ENCODE results near the gene QSOX2. TPM values are rescaled to one million over a fixed set of nuclear protein-coding genes. Genes with fewer than 3 reads are reported as not detected.

QSOX2 gene, protein sequence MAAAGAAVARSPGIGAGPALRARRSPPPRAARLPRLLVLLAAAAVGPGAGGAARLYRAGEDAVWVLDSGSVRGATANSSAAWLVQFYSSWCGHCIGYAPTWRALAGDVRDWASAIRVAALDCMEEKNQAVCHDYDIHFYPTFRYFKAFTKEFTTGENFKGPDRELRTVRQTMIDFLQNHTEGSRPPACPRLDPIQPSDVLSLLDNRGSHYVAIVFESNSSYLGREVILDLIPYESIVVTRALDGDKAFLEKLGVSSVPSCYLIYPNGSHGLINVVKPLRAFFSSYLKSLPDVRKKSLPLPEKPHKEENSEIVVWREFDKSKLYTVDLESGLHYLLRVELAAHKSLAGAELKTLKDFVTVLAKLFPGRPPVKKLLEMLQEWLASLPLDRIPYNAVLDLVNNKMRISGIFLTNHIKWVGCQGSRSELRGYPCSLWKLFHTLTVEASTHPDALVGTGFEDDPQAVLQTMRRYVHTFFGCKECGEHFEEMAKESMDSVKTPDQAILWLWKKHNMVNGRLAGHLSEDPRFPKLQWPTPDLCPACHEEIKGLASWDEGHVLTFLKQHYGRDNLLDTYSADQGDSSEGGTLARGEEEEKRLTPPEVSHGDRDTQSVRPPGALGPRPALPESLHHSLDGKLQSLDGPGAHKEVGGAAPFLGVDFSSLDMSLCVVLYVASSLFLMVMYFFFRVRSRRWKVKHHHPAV
- total RNA-seq: 7.8 TPM

DNA sequence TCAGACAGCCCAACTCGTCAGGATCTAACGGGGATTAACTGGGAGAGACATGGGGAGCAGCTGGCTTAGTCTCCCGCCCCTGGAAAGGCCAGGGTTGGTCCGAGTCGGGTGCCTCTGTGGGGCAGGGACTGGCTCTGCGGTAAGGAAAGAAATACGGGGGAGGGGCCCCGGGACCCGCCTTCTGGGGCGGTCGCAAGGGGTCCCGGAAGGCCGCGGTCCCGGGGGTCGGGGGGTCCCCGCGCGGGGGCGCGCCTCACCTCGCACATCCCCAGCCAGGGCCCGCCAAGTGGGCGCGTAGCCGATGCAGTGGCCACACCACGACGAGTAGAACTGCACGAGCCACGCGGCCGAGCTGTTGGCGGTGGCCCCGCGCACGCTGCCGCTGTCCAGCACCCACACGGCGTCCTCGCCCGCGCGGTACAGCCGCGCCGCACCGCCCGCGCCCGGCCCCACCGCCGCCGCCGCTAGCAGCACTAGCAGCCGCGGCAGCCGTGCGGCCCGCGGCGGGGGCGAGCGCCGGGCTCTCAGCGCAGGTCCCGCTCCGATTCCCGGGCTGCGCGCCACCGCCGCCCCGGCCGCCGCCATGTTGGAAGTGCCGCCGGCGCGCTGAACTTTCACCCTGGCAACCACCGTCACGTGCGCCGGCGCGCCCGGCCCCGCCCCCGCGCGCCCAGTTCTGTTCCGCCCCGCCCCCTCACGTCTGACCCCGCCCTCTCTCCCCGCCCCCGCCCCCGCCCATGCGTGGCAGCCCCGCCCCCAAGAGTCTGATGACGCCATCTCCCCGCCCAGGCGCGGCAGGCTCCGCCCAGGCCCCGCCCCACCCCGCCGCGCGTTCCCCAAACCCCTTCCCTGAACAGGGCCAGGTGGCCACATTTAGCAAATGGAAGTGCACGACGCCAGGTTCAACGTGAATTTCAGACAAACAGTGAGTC lies at the start of gene QSOX2:
Gene QSOX2 (minus strand): TSS at position 594 of the 932 bp plus-strand sequence. CDS start 9 bp downstream, at position 585.
- DNase-seq: peak; percentile 57

GRCh38 chr9:136295055-136295454 lies 49.4 kb upstream of the QSOX2 start:
- no peak for DNase-seq

DNA sequence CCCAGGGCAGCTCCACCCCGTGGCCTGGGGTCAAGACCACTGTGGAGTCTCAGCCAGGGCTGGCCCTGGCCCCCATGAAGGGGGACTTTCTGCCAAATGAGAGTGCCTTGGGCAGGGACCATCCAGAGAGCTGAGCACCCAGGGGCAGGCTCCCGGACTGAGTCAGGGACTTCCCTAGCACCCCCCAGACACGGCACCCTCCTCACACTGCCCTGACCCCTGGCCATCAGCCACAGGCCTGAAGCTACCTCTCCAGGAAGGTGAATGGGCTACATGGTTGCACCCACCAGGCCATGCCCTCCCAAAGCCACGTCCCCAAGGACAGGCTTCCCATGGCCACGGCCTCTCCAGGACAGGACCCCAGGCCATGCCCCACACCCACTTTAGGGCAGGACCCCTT lies 48.8 kb upstream of the QSOX2 start:
- no peak for DNase-seq

GRCh38 chr9:136293476-136294077 lies 48.0 kb upstream of the QSOX2 start:
- no peak for DNase-seq

DNA sequence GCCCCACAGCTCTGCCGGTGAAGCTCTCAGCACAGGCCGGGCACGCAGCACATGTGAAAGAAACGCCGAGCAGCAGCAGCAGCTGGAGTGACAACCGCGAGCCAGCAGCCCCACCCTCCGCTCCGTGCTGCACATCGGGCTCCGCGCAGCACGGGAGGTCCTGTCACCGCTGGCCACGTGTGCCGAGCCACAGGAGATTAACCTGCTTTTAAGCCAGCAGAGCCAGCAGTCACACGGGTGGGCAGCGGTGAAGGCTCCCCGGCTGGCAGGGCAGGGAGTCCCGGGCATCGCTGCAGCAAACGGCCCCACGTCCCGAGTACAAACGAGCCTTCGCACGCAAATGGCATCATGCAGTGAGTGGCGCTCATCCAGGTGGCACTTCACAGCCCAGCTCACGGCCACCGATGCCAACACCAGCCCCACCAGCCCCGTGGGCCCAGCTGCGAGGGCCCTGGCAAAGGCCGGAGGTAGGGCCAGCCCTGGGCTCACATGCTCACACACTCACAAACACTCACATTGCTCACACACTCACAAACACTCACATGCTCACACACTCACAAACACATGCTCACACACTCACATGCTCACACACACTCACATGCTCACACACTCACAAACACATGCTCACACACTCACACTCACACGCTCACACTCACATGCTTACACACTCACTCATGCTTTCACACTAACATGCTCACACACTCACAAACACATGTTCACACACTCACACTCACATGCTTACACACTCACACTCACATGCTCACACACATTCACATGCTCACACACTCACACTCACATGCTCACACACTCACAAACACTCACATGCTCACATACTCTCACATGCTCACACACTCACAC lies 47.2 kb upstream of the QSOX2 start:
- DNase-seq: no peak

GRCh38 chr9:136292026-136292538 lies 46.5 kb upstream of the QSOX2 start:
- no peak for DNase-seq

DNA sequence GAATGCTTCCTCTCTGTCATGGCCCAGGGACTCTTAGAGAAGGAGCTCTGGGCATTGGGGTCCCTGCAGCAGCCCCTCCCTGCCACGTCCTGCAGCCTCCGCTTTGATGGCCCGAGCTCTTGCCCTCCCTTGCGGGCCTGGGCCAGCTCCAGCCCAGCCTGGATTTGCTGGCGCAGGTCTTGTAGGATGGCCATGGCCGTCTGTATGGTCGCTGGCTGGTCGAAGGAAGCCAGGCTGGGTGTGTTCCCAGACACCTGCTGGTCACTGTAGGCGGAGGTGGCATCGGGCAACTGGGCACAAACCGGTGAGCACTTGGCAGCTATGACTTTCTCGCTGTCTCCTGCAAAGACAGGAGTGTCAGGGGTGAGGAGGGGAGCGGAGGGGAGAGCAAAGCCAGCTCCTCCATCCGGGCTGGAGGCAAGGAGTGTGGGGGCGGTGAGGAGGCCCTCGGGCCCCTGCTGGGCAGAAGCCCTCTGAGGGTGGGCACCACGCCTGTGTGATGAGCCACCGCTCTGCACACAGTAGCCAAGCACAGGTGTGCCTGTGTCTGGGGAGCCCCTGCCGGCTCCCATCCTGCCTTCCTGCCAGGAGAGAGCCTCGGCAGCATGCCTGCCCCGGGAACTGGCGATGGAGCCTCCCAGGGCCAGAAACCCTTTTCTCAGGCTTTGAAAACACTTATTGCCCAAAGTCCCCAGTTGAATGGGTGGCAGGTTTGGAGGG lies 45.9 kb upstream of the QSOX2 start:
- DNase-seq: no peak

- no peak for DNase-seq
Observed at GRCh38 chr9:136290508-136291000, 44.9 kb upstream of the QSOX2 start.

GRCh38 chr9:136289651-136290507 lies 44.3 kb upstream of the QSOX2 start:
- no peak for DNase-seq

DNA sequence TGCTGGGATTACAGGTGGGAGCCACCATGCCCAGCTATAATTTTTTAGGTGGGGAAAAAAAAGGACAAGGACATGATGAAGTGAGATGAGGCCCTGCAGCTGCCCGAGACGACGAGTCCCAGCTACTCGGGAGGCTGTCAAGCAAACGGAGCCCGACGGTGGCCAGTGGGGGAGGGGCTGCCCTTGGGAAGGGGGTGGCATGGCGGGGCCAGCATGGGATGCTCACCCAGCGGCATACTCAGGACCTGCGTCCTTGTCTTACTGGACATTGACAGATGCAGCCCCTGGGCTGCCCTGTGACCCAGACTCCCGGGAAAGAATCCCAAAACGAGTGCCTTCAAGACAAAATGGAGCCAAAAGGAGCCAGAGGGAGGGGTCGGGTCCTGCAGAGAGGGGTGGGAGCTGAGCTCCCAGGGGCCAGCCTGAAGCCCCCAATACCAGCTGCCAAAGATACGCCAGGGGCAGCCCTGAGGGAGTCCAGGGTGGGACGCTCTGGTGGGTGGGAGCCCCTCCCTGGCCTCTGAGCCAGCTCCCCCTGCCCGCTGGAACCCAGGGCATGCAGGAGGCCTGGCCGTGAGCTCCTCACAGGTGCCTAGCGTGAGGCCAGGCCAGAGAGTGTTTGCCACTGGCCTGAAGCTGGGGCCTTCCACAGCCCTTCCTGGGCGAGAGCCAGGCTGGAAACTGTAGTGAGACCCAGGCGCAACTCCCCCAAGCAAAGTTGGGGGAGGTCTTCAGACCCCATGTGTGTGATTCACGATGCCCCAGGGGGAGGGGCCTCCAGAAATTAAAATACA lies 42.5 kb upstream of the QSOX2 start:
- DNase-seq: no peak

GRCh38 chr9:136286987-136287379 lies 41.4 kb upstream of the QSOX2 start:
- no peak for DNase-seq

GRCh38 chr9:136286359-136286986 lies 40.9 kb upstream of the QSOX2 start:
- DNase-seq: no peak

- no peak for DNase-seq
Observed at GRCh38 chr9:136285501-136286358, 40.1 kb upstream of the QSOX2 start.

GRCh38 chr9:136284951-136285350 lies 39.3 kb upstream of the QSOX2 start:
- DNase-seq: no peak

DNA sequence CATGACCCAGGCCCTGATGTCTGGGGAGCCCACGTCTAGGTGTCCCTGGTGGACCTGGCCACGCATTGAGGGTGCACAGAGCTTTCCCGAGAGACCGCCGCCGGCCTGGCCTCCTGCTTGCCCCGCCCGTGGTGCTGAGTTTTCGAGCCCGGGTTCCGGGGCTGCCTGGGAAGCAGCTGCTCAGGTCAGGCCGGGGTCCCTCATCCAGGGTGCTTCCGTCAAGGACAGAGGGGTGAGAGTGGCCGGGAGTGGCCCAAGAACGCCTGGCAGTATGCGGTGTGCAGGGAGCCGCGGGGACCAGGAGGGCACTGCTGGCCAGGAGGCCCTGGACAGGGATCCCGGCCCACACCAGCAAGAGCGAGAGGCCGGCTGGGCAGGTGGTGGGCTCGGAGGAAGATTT lies 38.7 kb upstream of the QSOX2 start:
- no peak for DNase-seq
